Loucy (cell line): ENCODE data around the gene OR10J5.

Source experiments
- H2AFZ ChIP-seq: fragments of 200-600 bp; sonication (generic); 2 replicates; pipeline ENCODE4 v1.6.0; 2016; ENCODE audit warnings: antibody characterized with exemption, mild to moderate bottlenecking, low read length, moderate library complexity
- H3F3A ChIP-seq: fragments of 200-600 bp; 2 replicates; pipeline ENCODE4 v1.6.0; 2016; ENCODE audit warnings: antibody characterized with exemption, low read depth, mild to moderate bottlenecking
- H3K27me3 ChIP-seq: fragments of 200-600 bp; sonication (generic); 2 replicates; pipeline ENCODE4 v1.6.1; 2014; ENCODE audit warnings: low read length, mild to moderate bottlenecking; ENCODE audit not compliant: insufficient read depth, poor library complexity, severe bottlenecking
- H3K36me3 ChIP-seq: fragments of 200-600 bp; sonication (generic); 2 replicates; pipeline ENCODE4 v1.6.1; 2016; ENCODE audit warnings: low read length; ENCODE audit not compliant: insufficient read depth
- H3K4me1 ChIP-seq: fragments of 200-600 bp; sonication (generic); 2 replicates; pipeline ENCODE4 v1.5.1; 2014; ENCODE audit warnings: low read length, mild to moderate bottlenecking; ENCODE audit not compliant: insufficient read depth, poor library complexity, severe bottlenecking
- H3K4me2 ChIP-seq: fragments of 200-600 bp; sonication (generic); 2 replicates; pipeline ENCODE4 v1.6.0; 2014; ENCODE audit warnings: antibody characterized with exemption, low read length, low read depth, mild to moderate bottlenecking; ENCODE audit not compliant: poor library complexity, severe bottlenecking
- H3K4me3 ChIP-seq: fragments of 200-600 bp; sonication (generic); 2 replicates; pipeline ENCODE4 v1.5.1; 2014; ENCODE audit warnings: low read length, mild to moderate bottlenecking, mixed read lengths; ENCODE audit not compliant: poor library complexity, severe bottlenecking
- H3K79me2 ChIP-seq: fragments of 200-600 bp; sonication (generic); 2 replicates; pipeline ENCODE4 v1.6.1; 2014; ENCODE audit warnings: low read length; ENCODE audit not compliant: insufficient read depth
- H3K9ac ChIP-seq: fragments of 200-600 bp; sonication (generic); 2 replicates; pipeline ENCODE4 v1.6.0; 2014; ENCODE audit warnings: mild to moderate bottlenecking, low read depth, low read length, moderate library complexity; ENCODE audit not compliant: poor library complexity, severe bottlenecking
- H3K9me2 ChIP-seq: fragments of 200-600 bp; sonication (generic); replicated peaks from 2 replicates; pipeline ENCODE4 v1.6.1; 2016; ENCODE audit warnings: low read depth, low read length, mixed read lengths
- H3K9me3 ChIP-seq: fragments of 200-600 bp; sonication (generic); 2 replicates; pipeline ENCODE4 v1.6.1; 2014; ENCODE audit warnings: mild to moderate bottlenecking, antibody characterized with exemption, low read length, low read depth; ENCODE audit not compliant: insufficient read depth
- H4K20me1 ChIP-seq: fragments of 200-600 bp; sonication (generic); 2 replicates; pipeline ENCODE4 v1.6.0; 2014; ENCODE audit warnings: antibody characterized with exemption, low read length, mild to moderate bottlenecking; ENCODE audit not compliant: insufficient read depth, poor library complexity, severe bottlenecking
- EZH2phosphoT487 ChIP-seq: fragments of 200-600 bp; IDR thresholded peaks from 2 replicates; pipeline ENCODE4 v1.6.1; 2018; ENCODE audit warnings: antibody characterized with exemption, mild to moderate bottlenecking, moderate library complexity, borderline replicate concordance
- TF ChIP-seq, protein P1 (sequence below): fragments of 200-600 bp; sonication (generic); conservative IDR thresholded peaks from 2 replicates; pipeline ENCODE4 v1.5.1; 2014; ENCODE audit warnings: mild to moderate bottlenecking, antibody characterized with exemption, low read length

The OR10J5 gene

DNA sequence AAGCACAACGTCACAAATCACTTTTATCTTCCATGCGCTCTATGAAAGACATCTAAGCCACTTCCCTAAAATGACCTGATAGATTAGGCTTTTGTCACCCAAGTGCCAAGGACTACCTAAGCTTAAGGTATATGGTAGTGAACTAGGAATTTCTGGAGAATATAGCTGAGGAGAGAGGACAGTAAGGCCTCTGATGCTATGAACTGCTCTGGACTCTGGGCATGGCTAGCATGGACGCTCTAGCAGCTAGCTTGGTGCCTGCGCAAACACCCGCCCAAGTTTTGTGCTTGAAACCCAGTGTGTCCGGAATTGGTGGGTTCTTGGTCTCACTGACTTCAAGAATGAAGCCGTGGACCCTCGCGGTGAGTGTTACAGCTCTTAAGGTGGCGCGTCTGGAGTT is 42.5 kb downstream of the OR10J5 start:
- Histone ChIP-seq H3K27me3 (no peaks in the 10 kb centered on the region), H2AFZ (no peak overlapping the region), H3K79me2 (no peaks in the 10 kb centered on the region), H3K4me2 (no peak overlapping the region), H4K20me1 (no peaks in the 10 kb centered on the region), H3K4me3 (no peak overlapping the region), H3K4me1 (no peaks in the 10 kb centered on the region), H3K9ac (no peak overlapping the region), H3K9me3 (0 out of 2 replicates have a peak, but pooled peaks cover 2% of the 10 kb centered on the region), H3K9me2 (no peaks in the 10 kb centered on the region), H3K36me3 (no peaks in the 10 kb centered on the region), H3F3A (no peaks in the 10 kb centered on the region)
- TF ChIP-seq EZH2phosphoT487: no peak
- TF ChIP-seq, protein P1, sequence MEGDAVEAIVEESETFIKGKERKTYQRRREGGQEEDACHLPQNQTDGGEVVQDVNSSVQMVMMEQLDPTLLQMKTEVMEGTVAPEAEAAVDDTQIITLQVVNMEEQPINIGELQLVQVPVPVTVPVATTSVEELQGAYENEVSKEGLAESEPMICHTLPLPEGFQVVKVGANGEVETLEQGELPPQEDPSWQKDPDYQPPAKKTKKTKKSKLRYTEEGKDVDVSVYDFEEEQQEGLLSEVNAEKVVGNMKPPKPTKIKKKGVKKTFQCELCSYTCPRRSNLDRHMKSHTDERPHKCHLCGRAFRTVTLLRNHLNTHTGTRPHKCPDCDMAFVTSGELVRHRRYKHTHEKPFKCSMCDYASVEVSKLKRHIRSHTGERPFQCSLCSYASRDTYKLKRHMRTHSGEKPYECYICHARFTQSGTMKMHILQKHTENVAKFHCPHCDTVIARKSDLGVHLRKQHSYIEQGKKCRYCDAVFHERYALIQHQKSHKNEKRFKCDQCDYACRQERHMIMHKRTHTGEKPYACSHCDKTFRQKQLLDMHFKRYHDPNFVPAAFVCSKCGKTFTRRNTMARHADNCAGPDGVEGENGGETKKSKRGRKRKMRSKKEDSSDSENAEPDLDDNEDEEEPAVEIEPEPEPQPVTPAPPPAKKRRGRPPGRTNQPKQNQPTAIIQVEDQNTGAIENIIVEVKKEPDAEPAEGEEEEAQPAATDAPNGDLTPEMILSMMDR: no peak

DNA sequence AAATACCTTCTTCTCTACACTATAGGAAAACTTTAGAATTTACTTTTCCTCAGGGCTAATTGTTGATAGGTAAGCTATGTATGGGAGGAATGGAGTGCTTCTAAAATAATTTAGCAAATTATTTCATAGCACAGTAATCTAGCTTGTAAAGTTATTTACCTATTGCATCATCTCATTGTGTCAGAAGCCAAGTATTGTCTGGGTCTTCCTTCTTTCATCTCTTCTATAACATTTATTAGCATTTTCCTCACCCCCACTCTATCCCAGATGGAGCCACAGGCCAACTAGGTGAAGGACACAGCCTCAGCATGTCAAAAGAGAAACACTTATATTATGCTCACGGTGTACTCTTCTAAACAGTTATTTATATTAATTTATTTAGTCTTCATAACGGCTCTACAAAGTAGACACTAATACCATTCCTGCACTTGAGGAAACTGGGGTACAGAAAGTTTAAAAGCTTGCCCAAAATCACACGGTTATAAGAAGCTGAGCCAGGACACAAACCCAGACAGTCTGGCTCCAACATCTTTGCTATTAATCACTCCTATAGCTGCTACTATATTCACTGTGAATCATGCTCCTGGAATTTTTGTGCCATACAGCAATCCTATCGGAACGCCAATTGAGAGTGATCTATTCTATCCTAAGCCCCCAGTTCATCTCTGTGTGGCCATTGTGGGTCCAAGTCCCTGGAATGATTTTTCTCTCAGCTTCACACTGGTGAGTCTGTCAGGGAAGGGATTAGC is 43.1 kb downstream of the OR10J5 start:
- H3K9ac ChIP-seq: no peak overlapping the region
- no peaks in the 10 kb centered on the region for H3K9me3 ChIP-seq
- no peak overlapping the region for H3K4me3 ChIP-seq
- no peaks in the 10 kb centered on the region for H3K27me3 ChIP-seq
- no peak overlapping the region for H3K4me2 ChIP-seq
- no peaks in the 10 kb centered on the region for H3F3A ChIP-seq
- H4K20me1 ChIP-seq: no peaks in the 10 kb centered on the region
- no peaks in the 10 kb centered on the region for H3K4me1 ChIP-seq
- no peaks in the 10 kb centered on the region for H3K79me2 ChIP-seq
- no peaks in the 10 kb centered on the region for H3K9me2 ChIP-seq
- TF ChIP-seq, protein P1: no peak
- TF ChIP-seq EZH2phosphoT487: no peak
- no peak overlapping the region for H2AFZ ChIP-seq
- H3K36me3 ChIP-seq: no peaks in the 10 kb centered on the region
